ENCODE data around the gene MRAP2.

The MRAP2 gene

GRCh38 chr6:84137051-84137375 lies 103.4 kb downstream of the MRAP2 start:
- no peak for ATAC-seq
- TF ChIP-seq ZFP3 (CRISPR knock-in tag; IDR thresholded peaks at IDR 0.05), result no peak
- TF ChIP-seq BACH2 (CRISPR knock-in tag; IDR thresholded peaks at IDR 0.05; ENCODE audit: borderline replicate concordance), result no peak
- TF ChIP-seq, protein P1, sequence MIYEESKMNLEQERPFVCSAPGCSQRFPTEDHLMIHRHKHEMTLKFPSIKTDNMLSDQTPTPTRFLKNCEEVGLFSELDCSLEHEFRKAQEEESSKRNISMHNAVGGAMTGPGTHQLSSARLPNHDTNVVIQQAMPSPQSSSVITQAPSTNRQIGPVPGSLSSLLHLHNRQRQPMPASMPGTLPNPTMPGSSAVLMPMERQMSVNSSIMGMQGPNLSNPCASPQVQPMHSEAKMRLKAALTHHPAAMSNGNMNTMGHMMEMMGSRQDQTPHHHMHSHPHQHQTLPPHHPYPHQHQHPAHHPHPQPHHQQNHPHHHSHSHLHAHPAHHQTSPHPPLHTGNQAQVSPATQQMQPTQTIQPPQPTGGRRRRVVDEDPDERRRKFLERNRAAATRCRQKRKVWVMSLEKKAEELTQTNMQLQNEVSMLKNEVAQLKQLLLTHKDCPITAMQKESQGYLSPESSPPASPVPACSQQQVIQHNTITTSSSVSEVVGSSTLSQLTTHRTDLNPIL (CRISPR knock-in tag; IDR thresholded peaks at IDR 0.05; ENCODE audit: low read depth), result no peak

DNA sequence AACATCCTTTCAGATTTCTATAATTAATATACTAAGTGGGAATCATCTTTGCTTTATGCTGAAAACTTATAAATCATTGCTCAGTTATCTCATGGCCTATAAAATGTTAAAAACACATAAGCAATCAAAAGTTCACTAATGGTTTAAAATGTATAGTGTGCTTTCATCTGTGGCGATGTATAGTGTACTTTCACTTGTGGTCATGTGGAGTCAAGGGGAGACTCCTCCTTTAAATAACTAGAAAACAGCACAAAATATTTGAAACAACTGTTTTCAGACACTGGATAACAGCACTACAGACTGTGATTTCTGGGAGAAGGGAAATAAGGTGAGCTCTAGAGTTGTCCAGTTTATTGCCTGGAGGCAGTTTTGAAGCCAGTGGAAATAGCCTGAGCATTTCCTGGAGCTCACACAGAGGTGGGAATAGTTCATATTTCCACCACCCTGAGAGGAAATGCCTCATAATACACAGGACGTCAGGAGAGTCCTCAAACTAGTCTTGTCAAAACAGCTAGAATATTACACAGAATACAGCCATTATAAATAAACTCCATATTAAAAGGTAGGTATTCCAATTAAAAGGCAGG lies 104.5 kb downstream of the MRAP2 start:
- ATAC-seq, result no peak

DNA sequence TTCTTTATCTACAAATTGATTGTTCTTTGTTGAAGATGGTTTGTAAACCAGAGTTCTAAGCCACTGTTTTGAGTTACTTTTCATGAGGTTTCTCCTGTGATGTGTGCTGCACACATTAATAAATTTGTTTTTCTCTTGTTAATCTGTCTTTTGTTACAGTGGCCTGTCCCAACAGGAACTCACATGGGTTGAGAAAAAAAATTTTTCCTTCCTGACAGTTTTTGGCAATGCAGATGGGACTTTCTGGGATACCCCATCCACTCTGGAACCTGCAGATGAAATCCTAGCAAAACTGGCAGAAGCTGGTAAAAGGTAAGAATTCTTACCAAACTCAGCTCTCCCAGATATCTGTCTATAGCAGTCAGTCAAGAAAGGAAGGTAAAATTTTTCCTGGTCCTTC lies 105.7 kb downstream of the MRAP2 start:
- TF ChIP-seq SNAI2 (CRISPR knock-in tag; IDR thresholded peaks at IDR 0.05) (no peak), TSHZ2 (CRISPR knock-in tag; IDR thresholded peaks at IDR 0.05) (no peak), ZC3H10 (CRISPR knock-in tag; IDR thresholded peaks at IDR 0.05) (no peak), ISL1 (CRISPR knock-in tag; IDR thresholded peaks at IDR 0.05) (no peak), PPARA (CRISPR knock-in tag; IDR thresholded peaks at IDR 0.05; ENCODE audit: borderline replicate concordance) (no peak), ESRRG (CRISPR knock-in tag; IDR thresholded peaks at IDR 0.05) (no peak), CSDC2 (CRISPR knock-in tag; IDR thresholded peaks at IDR 0.05) (no peak), ZFP3 (CRISPR knock-in tag; IDR thresholded peaks at IDR 0.05) (no peak), ARNTL (CRISPR knock-in tag; IDR thresholded peaks at IDR 0.05; ENCODE audit: borderline replicate concordance, low read depth) (no peak), GLIS3 (CRISPR knock-in tag; IDR thresholded peaks at IDR 0.05) (no peak)
- TF ChIP-seq, protein P2, sequence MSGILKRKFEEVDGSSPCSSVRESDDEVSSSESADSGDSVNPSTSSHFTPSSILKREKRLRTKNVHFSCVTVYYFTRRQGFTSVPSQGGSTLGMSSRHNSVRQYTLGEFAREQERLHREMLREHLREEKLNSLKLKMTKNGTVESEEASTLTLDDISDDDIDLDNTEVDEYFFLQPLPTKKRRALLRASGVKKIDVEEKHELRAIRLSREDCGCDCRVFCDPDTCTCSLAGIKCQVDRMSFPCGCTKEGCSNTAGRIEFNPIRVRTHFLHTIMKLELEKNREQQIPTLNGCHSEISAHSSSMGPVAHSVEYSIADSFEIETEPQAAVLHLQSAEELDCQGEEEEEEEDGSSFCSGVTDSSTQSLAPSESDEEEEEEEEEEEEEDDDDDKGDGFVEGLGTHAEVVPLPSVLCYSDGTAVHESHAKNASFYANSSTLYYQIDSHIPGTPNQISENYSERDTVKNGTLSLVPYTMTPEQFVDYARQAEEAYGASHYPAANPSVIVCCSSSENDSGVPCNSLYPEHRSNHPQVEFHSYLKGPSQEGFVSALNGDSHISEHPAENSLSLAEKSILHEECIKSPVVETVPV (CRISPR knock-in tag; IDR thresholded peaks at IDR 0.05), result no peak
- TF ChIP-seq, protein P3, sequence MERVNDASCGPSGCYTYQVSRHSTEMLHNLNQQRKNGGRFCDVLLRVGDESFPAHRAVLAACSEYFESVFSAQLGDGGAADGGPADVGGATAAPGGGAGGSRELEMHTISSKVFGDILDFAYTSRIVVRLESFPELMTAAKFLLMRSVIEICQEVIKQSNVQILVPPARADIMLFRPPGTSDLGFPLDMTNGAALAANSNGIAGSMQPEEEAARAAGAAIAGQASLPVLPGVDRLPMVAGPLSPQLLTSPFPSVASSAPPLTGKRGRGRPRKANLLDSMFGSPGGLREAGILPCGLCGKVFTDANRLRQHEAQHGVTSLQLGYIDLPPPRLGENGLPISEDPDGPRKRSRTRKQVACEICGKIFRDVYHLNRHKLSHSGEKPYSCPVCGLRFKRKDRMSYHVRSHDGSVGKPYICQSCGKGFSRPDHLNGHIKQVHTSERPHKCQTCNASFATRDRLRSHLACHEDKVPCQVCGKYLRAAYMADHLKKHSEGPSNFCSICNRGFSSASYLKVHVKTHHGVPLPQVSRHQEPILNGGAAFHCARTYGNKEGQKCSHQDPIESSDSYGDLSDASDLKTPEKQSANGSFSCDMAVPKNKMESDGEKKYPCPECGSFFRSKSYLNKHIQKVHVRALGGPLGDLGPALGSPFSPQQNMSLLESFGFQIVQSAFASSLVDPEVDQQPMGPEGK (CRISPR knock-in tag; IDR thresholded peaks at IDR 0.05; ENCODE audit: borderline replicate concordance), result no peak
- ATAC-seq, result no peak

More for the DNA sequence above, 104.5 kb downstream of the MRAP2 start:
- TF ChIP-seq ZC3H10 (CRISPR knock-in tag; IDR thresholded peaks at IDR 0.05), result no peak
- no peak for TF ChIP-seq GLIS3 (CRISPR knock-in tag; IDR thresholded peaks at IDR 0.05)
- TF ChIP-seq PPARA (CRISPR knock-in tag; IDR thresholded peaks at IDR 0.05; ENCODE audit: borderline replicate concordance), result no peak
- TF ChIP-seq TSHZ2 (CRISPR knock-in tag; IDR thresholded peaks at IDR 0.05), result no peak
- TF ChIP-seq TCF4 (CRISPR knock-in tag; IDR thresholded peaks at IDR 0.05; ENCODE audit: borderline replicate concordance), result no peak
- TF ChIP-seq ZNF8 (CRISPR knock-in tag; IDR thresholded peaks at IDR 0.05), result no peak
- no peak for TF ChIP-seq SNAI2 (CRISPR knock-in tag; IDR thresholded peaks at IDR 0.05)
- no peak for TF ChIP-seq ZNF565 (CRISPR knock-in tag; conservative IDR thresholded peaks at IDR 0.05; ENCODE audit: low read depth)
- TF ChIP-seq BACH2 (CRISPR knock-in tag; IDR thresholded peaks at IDR 0.05; ENCODE audit: borderline replicate concordance), result no peak
- TF ChIP-seq CSDC2 (CRISPR knock-in tag; IDR thresholded peaks at IDR 0.05), result no peak
- TF ChIP-seq, protein P2 (CRISPR knock-in tag; IDR thresholded peaks at IDR 0.05), result no peak
- TF ChIP-seq, protein P1 (CRISPR knock-in tag; IDR thresholded peaks at IDR 0.05; ENCODE audit: low read depth), result no peak
- TF ChIP-seq ZFP30 (CRISPR knock-in tag; IDR thresholded peaks at IDR 0.05), result no peak
- no peak for TF ChIP-seq OSR1 (CRISPR knock-in tag; IDR thresholded peaks at IDR 0.05)
- no peak for TF ChIP-seq TOX (CRISPR knock-in tag; IDR thresholded peaks at IDR 0.05; ENCODE audit: borderline replicate concordance)

Measured in SK-N-SH treated with all-trans-retinoic acid at 6 μM for 48 hours (cell line).